K562 (cell line): ENCODE measurements around the gene DROSHA. TPM values are rescaled to one million over a fixed set of nuclear protein-coding genes. Genes with fewer than 3 reads are reported as not detected.

ENCODE experiments used
- ATAC-seq: fragments of 200-7000 bp; cut with Tn5 transposase; 3 replicates; pipeline ENCODE4 v1.9.1; 2020; ENCODE audit warnings: moderate library complexity
- BruUV-seq: library from RNA; stranded (reverse); fragments of 400-500 nt; replicated peaks from 2 replicates; lab custom pipeline; 2021; lab: Mats Ljungman, UMichigan
- CTCF ChIA-PET: fragments of 300-600 bp; formaldehyde crosslinking; extraction: SDS; loops from one replicate; lab custom pipeline; 2021; ENCODE audit warnings: low intra/inter-chr PET ratio; lab: Yijun Ruan, JAX
- POLR2A ChIA-PET: fragments of 300-600, 350-650 bp; sonication (Branson Sonifier 250); formaldehyde crosslinking; extraction: SDS; loops from one replicate; lab custom pipeline; 2021; ENCODE audit warnings: antibody characterized with exemption, inconsistent platforms; lab: Yijun Ruan, JAX
- DNase-seq, 4 experiments: peaks; one replicate each; pipeline versions ENCODE4 v3.0.0 to v3.0.0-alpha.2; 2011 to 2018; ENCODE audit warnings: low spot score in 3 of 4, mixed read lengths in 3 of 4; ENCODE audit errors: extremely low read depth in 1 of 4
- FAIRE-seq: peaks from 2 replicates; lab custom pipeline; 2011; peaks lifted over from hg19 to GRCh38; lab: Jason Lieb, UNC
- H2AFZ ChIP-seq: 2 replicates; pipeline ENCODE4 v1.6.0; 2011; ENCODE audit warnings: low read depth, low read length, control low read depth, inconsistent platforms
- H3K27ac ChIP-seq: fragments of 200-600 bp; 3 replicates; pipeline ENCODE4 v1.8.0; 2011; ENCODE audit warnings: low read depth, mild to moderate bottlenecking, control low read depth, inconsistent platforms, low read length, moderate library complexity, mixed read lengths; ENCODE audit errors: extremely low read depth
- H3K27me3 ChIP-seq, 2 experiments: fragments of 300-600 bp in 1 of 2; 2 replicates in 1 of 2; 3 replicates in 1 of 2; pipeline versions ENCODE4 v1.6.0 to v1.8.0; 2011; ENCODE audit warnings: inconsistent platforms in 2 of 2, low read length in 2 of 2, mild to moderate bottlenecking in 1 of 2, mixed read lengths in 1 of 2, moderate library complexity in 1 of 2; ENCODE audit not compliant: control insufficient read depth in 2 of 2, insufficient read depth in 2 of 2
- H3K36me3 ChIP-seq: fragments of 300-600 bp; 3 replicates; pipeline ENCODE4 v1.8.0; 2011; ENCODE audit warnings: mild to moderate bottlenecking, low read length, inconsistent platforms; ENCODE audit not compliant: control insufficient read depth, insufficient read depth
- H3K4me1 ChIP-seq, 2 experiments: fragments of 200-600 bp in 1 of 2; replicated peaks in 1 of 2; 2 replicates in 1 of 2; 3 replicates in 1 of 2; pipeline versions ENCODE4 v1.5.1 to v1.8.0; 2011; ENCODE audit warnings: inconsistent platforms in 2 of 2, low read length in 2 of 2, mild to moderate bottlenecking in 1 of 2, mixed read lengths in 1 of 2, moderate library complexity in 1 of 2; ENCODE audit not compliant: control insufficient read depth in 2 of 2, insufficient read depth in 2 of 2
- H3K4me2 ChIP-seq: 2 replicates; pipeline ENCODE4 v1.6.1; 2011; ENCODE audit warnings: low read length, control low read depth, inconsistent platforms, mixed read lengths; ENCODE audit not compliant: insufficient read depth
- H3K4me3 ChIP-seq: fragments of 200-600 bp; sonication (generic), shearing (Covaris generic); 2 replicates; pipeline ENCODE4 v1.5.1; 2016; ENCODE audit warnings: control low read depth, inconsistent platforms
- H3K79me2 ChIP-seq: fragments of 200-600 bp; 3 replicates; pipeline ENCODE4 v1.8.0; 2011; ENCODE audit warnings: low read length, inconsistent platforms; ENCODE audit not compliant: control insufficient read depth, insufficient read depth
- H3K9ac ChIP-seq, 2 experiments: 2 replicates each; pipeline versions ENCODE4 v1.6.0 to v1.6.1; 2011; ENCODE audit warnings: low read depth in 2 of 2, low read length in 2 of 2, control low read depth in 1 of 2, inconsistent platforms in 1 of 2, mild to moderate bottlenecking in 1 of 2, mixed read lengths in 1 of 2; ENCODE audit not compliant: insufficient read depth in 1 of 2
- H3K9me1 ChIP-seq: one replicate; pipeline ENCODE4 v1.6.0; 2011; ENCODE audit warnings: inconsistent platforms, mild to moderate bottlenecking, low read length, moderate library complexity; ENCODE audit not compliant: control insufficient read depth, insufficient read depth
- H3K9me3 ChIP-seq: replicated peaks from 2 replicates; pipeline ENCODE4 v1.5.1; 2011; ENCODE audit warnings: low read depth, low read length, inconsistent platforms; ENCODE audit not compliant: control insufficient read depth, insufficient read depth
- H4K20me1 ChIP-seq: replicated peaks from 2 replicates; pipeline ENCODE4 v1.6.1; 2011; ENCODE audit warnings: low read length, inconsistent platforms, mixed read lengths; ENCODE audit not compliant: control insufficient read depth, insufficient read depth
- FOXP1 ChIP-seq: sonication (generic); formaldehyde crosslinking; IDR thresholded peaks from 2 replicates; pipeline ENCODE4 v1.8.0; 2022; ENCODE audit warnings: mild to moderate bottlenecking, missing genetic modification reagents
- JUND ChIP-seq, 2 experiments: IDR thresholded peaks; 2 replicates in 1 of 2; 3 replicates in 1 of 2; pipeline ENCODE4 v1.6.1; 2011; ENCODE audit warnings: borderline replicate concordance in 2 of 2, low read depth in 2 of 2, low read length in 2 of 2, improper control_type of control experiment in 1 of 2, missing biosample characterization in 1 of 2, missing genetic modification characterization in 1 of 2, missing genetic modification reagents in 1 of 2
- MTA3 ChIP-seq: fragments of 450-650 bp; formaldehyde crosslinking; IDR thresholded peaks from 2 replicates; pipeline ENCODE4 v1.6.1; 2017; ENCODE audit warnings: mild to moderate bottlenecking, borderline replicate concordance
- NFRKB ChIP-seq: fragments of 450-650 bp; IDR thresholded peaks from 2 replicates; pipeline ENCODE4 v1.6.1; 2016; ENCODE audit warnings: low read depth
- SAP30 ChIP-seq: fragments of 200-600 bp; sonication (generic); IDR thresholded peaks from 2 replicates; pipeline ENCODE4 v1.6.1; 2012; ENCODE audit warnings: borderline replicate concordance, low read depth, mild to moderate bottlenecking, moderate library complexity, low read length, control low read depth, inconsistent platforms; ENCODE audit not compliant: insufficient read depth, poor library complexity, severe bottlenecking
- TARDBP ChIP-seq: fragments of 450-650 bp; IDR thresholded peaks from 2 replicates; pipeline ENCODE4 v1.6.1; 2016
- TEAD2 ChIP-seq: fragments of 450-650 bp; IDR thresholded peaks from 2 replicates; pipeline ENCODE4 v1.6.1; 2016; ENCODE audit warnings: missing genetic modification characterization, control low read depth, missing compliant biosample characterization
- YBX1 ChIP-seq: fragments of 450-650 bp; IDR thresholded peaks from 2 replicates; pipeline ENCODE4 v1.7.1; 2016; ENCODE audit warnings: mild to moderate bottlenecking
- ZBTB1 ChIP-seq: sonication (generic); formaldehyde crosslinking; IDR thresholded peaks from 2 replicates; pipeline ENCODE4 v1.8.1; 2023; ENCODE audit warnings: missing genetic modification reagents, low read depth, mild to moderate bottlenecking, borderline replicate concordance
- ZKSCAN8 ChIP-seq: fragments of 200-800 bp; sonication (Bioruptor generic); IDR thresholded peaks from 2 replicates; pipeline ENCODE4 v1.6.1; 2016; ENCODE audit warnings: missing genetic modification characterization, missing compliant biosample characterization
- ZNF197 ChIP-seq: fragments of 200-800 bp; sonication (Bioruptor generic); IDR thresholded peaks from 2 replicates; pipeline ENCODE4 v1.6.1; 2016; ENCODE audit warnings: low read depth, missing genetic modification characterization, missing compliant biosample characterization
- ZNF274 ChIP-seq: IDR thresholded peaks from 2 replicates; pipeline ENCODE4 v1.6.1; 2011; ENCODE audit warnings: low read depth, mild to moderate bottlenecking, low read length, moderate library complexity, borderline replicate concordance
- ZNF384 ChIP-seq: IDR thresholded peaks from 2 replicates; pipeline ENCODE4 v1.6.1; 2012; ENCODE audit warnings: low read depth, low read length, improper control_type of control experiment
- ZNF41 ChIP-seq: fragments of 250-450 bp; sonication (Bioruptor Pico); conservative IDR thresholded peaks from 2 replicates; pipeline ENCODE4 v1.4.0; 2020; ENCODE audit warnings: mild to moderate bottlenecking
- ZNF778 ChIP-seq: fragments of 450-650 bp; formaldehyde crosslinking; IDR thresholded peaks from 2 replicates; pipeline ENCODE4 v1.4.0; 2020; ENCODE audit warnings: mild to moderate bottlenecking, moderate library complexity
- WGBS: fragments of 100-300 bp; shearing (Covaris generic); methylation state at CpG from one replicate; pipeline ENCODE4 v1.1.6; 2016; ENCODE audit warnings: low coverage, mixed read lengths; ENCODE audit not compliant: insufficient coverage; ENCODE audit errors: missing lambda C conversion rate; 5-methylcytosine and 5-hydroxymethylcytosine counted together
- in situ Hi-C: fragments of 300-500 bp; cut with MboI; formaldehyde crosslinking; loops from 4 replicates; pipeline ENCODE4 v1.15.0; 2018; ENCODE audit warnings: inconsistent platforms, mixed read lengths
- intact Hi-C: fragments of 100-400 bp; cut with micrococcal nuclease; formaldehyde crosslinking; loops from 2 replicates; pipeline ENCODE4 v1.14.2; 2022
- polyA plus RNA-seq, 8 experiments: library from polyadenylated mRNA; depleted of rRNA in 4 of 8; stranded (reverse) in 5 of 8; unstranded in 3 of 8; fragments of >200 nt; fragmentation: Nextera tagmentation in 2 of 8; fragmentation: Illumina TruSeq in 1 of 8; extraction: Ambion mirVana in 2 of 8; extraction: Trizol in 1 of 8; gene quantifications; 2 replicates each; pipeline versions ENCODE4 v1.2.1 to v1.2.3, GENCODE V29; 2011 to 2014; ENCODE audit warnings: inconsistent platforms in 1 of 8, missing spikeins in 1 of 8
- total RNA-seq, 7 experiments: library from RNA; depleted of rRNA in 6 of 7; stranded (reverse); fragments of >200 nt in 6 of 7; fragmentation: Illumina TruSeq in 2 of 7; extraction: Trizol in 2 of 7; gene quantifications; 2 replicates each; pipeline versions ENCODE4 v1.2.1 to v1.2.3, GENCODE V29; 2011 to 2021; ENCODE audit warnings: low replicate concordance in 1 of 7
- TF ChIP-seq, protein P1 (sequence below): fragments of 450-650 bp; formaldehyde crosslinking; IDR thresholded peaks from 2 replicates; pipeline ENCODE4 v1.4.0; 2022; ENCODE audit warnings: missing genetic modification characterization

DROSHA gene
- total and polyA plus RNA-seq, 9 of the 15 experiments (the other 6 are each of a cell fraction or from before 2014, with no cell fraction given): 52.5 to 109 (median 68.9) TPM

DNA sequence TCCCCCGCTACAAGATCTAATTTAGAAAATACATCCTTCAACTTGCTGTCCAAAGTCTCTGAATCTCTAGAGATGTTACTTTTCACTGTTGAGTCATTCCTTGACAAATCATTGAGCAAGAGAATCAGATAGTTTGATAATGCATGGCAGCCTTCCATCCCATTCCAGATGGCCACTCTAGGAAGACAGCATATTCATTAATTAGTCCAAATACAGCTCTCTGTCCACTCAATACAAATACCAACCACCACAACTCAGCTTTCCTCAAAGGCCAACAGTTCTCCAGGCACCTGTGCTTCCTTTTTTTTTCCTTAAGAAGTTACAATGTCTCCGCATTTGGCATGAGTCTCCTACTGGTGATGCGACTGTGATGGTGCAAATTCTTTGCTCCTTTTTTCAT is 72.3 kb downstream of the DROSHA start:
- DNase-seq: no peak
- Histone ChIP-seq H3K4me2 (no peak overlapping the region), H3K4me3 (no peak overlapping the region), H3K36me3 (peaks cover 82% of the 10 kb centered on the region), H3K9me3 (0 out of 2 replicates have a peak, but pooled peaks cover 2% of the 10 kb centered on the region), H4K20me1 (no peaks in the 10 kb centered on the region), H3K27me3 (no peaks in the 10 kb centered on the region), H3K9me1 (no peaks in the 10 kb centered on the region), H2AFZ (no peak overlapping the region), H3K79me2 (no peaks in the 10 kb centered on the region), H3K4me1 (no peaks in the 10 kb centered on the region), H3K27ac (no peak overlapping the region), H3K9ac (no peak overlapping the region)
- in situ Hi-C loops (no loop called here), intact Hi-C loops (no loop called here)
- no TSS peak for BruUV-seq
- ATAC-seq: no peak
- FAIRE-seq: no peak
- 95% methylated on average over 3 of the region's 3 CpGs for WGBS
- no peak for TF ChIP-seq YBX1
- TF ChIP-seq MTA3: no peak
- no peak for TF ChIP-seq NFRKB
- no peak for TF ChIP-seq ZNF197 (CRISPR knock-in tag)
- no peak for TF ChIP-seq ZNF384
- TF ChIP-seq, protein P1, sequence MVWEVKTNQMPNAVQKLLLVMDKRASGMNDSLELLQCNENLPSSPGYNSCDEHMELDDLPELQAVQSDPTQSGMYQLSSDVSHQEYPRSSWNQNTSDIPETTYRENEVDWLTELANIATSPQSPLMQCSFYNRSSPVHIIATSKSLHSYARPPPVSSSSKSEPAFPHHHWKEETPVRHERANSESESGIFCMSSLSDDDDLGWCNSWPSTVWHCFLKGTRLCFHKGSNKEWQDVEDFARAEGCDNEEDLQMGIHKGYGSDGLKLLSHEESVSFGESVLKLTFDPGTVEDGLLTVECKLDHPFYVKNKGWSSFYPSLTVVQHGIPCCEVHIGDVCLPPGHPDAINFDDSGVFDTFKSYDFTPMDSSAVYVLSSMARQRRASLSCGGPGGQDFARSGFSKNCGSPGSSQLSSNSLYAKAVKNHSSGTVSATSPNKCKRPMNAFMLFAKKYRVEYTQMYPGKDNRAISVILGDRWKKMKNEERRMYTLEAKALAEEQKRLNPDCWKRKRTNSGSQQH (CRISPR knock-in tag): no peak
- TF ChIP-seq SAP30: no peak
- no peak for TF ChIP-seq ZBTB1 (CRISPR knock-in tag)
- TF ChIP-seq ZNF778 (CRISPR knock-in tag): no peak
- no peak for TF ChIP-seq JUND (IDR thresholded peaks at IDR 0.05; ENCODE audit: borderline replicate concordance, low read depth, low read length)
- no peak for TF ChIP-seq JUND (tag; IDR thresholded peaks at IDR 0.05; ENCODE audit: borderline replicate concordance, low read depth, low read length)
- no peak for TF ChIP-seq ZNF41 (CRISPR knock-in tag)
- TF ChIP-seq TARDBP: no peak
- no peak for TF ChIP-seq FOXP1 (CRISPR knock-in tag)
- TF ChIP-seq ZKSCAN8 (CRISPR knock-in tag): no peak
- no peak for TF ChIP-seq TEAD2 (tag)
- no peak for TF ChIP-seq ZNF274
- ChIA-PET CTCF (no interaction called here), POLR2A (interaction anchor here (0.7 kb wide), 1 partner anchor 11 kb away, joined by 4 read pairs; no protein-coding TSS in a partner anchor)
